H1 (cell line): ENCODE results near the gene SPECC1. TPM values are rescaled to one million over a fixed set of nuclear protein-coding genes. Genes with fewer than 3 reads are reported as not detected.

Experiments used
- CTCF ChIA-PET: fragments of 300-600 bp; sonication (Branson Sonifier 250); formaldehyde crosslinking; loops from one replicate; lab custom pipeline; 2021; ENCODE audit not compliant: partially characterized antibody; lab: Charles Lee
- POLR2A ChIA-PET: fragments of 300-600 bp; sonication (Branson Sonifier 250); formaldehyde crosslinking; loops from one replicate; lab custom pipeline; 2021; ENCODE audit warnings: inconsistent platforms; ENCODE audit not compliant: partially characterized antibody; lab: Charles Lee
- DNase-seq, 2 experiments: peaks; one replicate each; pipeline versions ENCODE4 v3.0.0 to v3.0.0-alpha.2; 2010 to 2022; ENCODE audit warnings: low spot score in 2 of 2, low read depth in 1 of 2, mixed read lengths in 1 of 2
- FAIRE-seq: peaks from 2 replicates; lab custom pipeline; 2011; peaks lifted over from hg19 to GRCh38; lab: Jason Lieb, UNC
- H2AFZ ChIP-seq: 2 replicates; pipeline ENCODE4 v1.8.1; 2012; ENCODE audit warnings: low read length, inconsistent platforms
- H2AK5ac ChIP-seq: 2 replicates; pipeline ENCODE4 v1.6.1; 2013; ENCODE audit warnings: low read depth, low read length
- H2BK120ac ChIP-seq: replicated peaks from 2 replicates; pipeline ENCODE3; 2013; ENCODE audit warnings: low read depth, low read length, inconsistent platforms
- H2BK12ac ChIP-seq: 2 replicates; pipeline ENCODE4 v1.6.1; 2013; ENCODE audit warnings: low read depth, low read length
- H2BK15ac ChIP-seq: 2 replicates; pipeline ENCODE4 v1.6.1; 2013; ENCODE audit warnings: low read length
- H2BK20ac ChIP-seq: 2 replicates; pipeline ENCODE4 v1.6.1; 2013; ENCODE audit warnings: low read length
- H2BK5ac ChIP-seq: 2 replicates; pipeline ENCODE4 v1.6.1; 2013; ENCODE audit warnings: low read depth, low read length
- H3K14ac ChIP-seq: 2 replicates; pipeline ENCODE4 v1.6.1; 2013; ENCODE audit warnings: inconsistent platforms; ENCODE audit not compliant: insufficient read length
- H3K18ac ChIP-seq: 2 replicates; pipeline ENCODE4 v1.6.1; 2013; ENCODE audit warnings: low read length; ENCODE audit errors: extremely low read depth
- H3K23ac ChIP-seq: 2 replicates; pipeline ENCODE4 v1.6.1; 2013; ENCODE audit warnings: inconsistent platforms; ENCODE audit not compliant: insufficient read length
- H3K23me2 ChIP-seq: 2 replicates; pipeline ENCODE4 v1.6.1; 2013; ENCODE audit warnings: low read depth, low read length
- H3K27ac ChIP-seq: 2 replicates; pipeline ENCODE4 v1.6.1; 2011; ENCODE audit warnings: low read depth, low read length, inconsistent platforms
- H3K27me3 ChIP-seq, 4 experiments: replicated peaks in 1 of 4; 1 replicate in 1 of 4; 2 replicates in 3 of 4; pipeline versions ENCODE4 v1.6.1 to v1.8.1; 2011 to 2013; ENCODE audit warnings: low read length in 3 of 4, mild to moderate bottlenecking in 3 of 4, inconsistent platforms in 2 of 4, mixed read lengths in 2 of 4, moderate library complexity in 1 of 4; ENCODE audit not compliant: control insufficient read depth in 3 of 4, insufficient read depth in 3 of 4; ENCODE audit errors: extremely low read depth in 1 of 4
- H3K36me3 ChIP-seq, 4 experiments: 2 replicates each; pipeline versions ENCODE4 v1.6.1 to v1.8.1; 2011 to 2013; ENCODE audit warnings: mild to moderate bottlenecking in 4 of 4, low read length in 3 of 4, moderate library complexity in 2 of 4, control low read depth in 1 of 4, inconsistent platforms in 1 of 4; ENCODE audit not compliant: insufficient read depth in 4 of 4, control insufficient read depth in 2 of 4
- H3K4ac ChIP-seq: replicated peaks from 2 replicates; pipeline ENCODE3; 2013; ENCODE audit warnings: low read length, low read depth, mixed read lengths, inconsistent platforms; ENCODE audit not compliant: insufficient read length
- H3K4me1 ChIP-seq, 4 experiments: replicated peaks in 1 of 4; 1 replicate in 1 of 4; 2 replicates in 3 of 4; pipeline versions ENCODE4 v1.6.1 to v1.8.1; 2011 to 2013; ENCODE audit warnings: low read length in 3 of 4, inconsistent platforms in 2 of 4, mixed read lengths in 1 of 4; ENCODE audit not compliant: insufficient read depth in 4 of 4, control insufficient read depth in 3 of 4
- H3K4me2 ChIP-seq, 2 experiments: 2 replicates each; pipeline versions ENCODE4 v1.6.1 to v1.8.1; 2011 to 2013; ENCODE audit warnings: low read depth in 2 of 2, low read length in 2 of 2, control low read depth in 1 of 2, inconsistent platforms in 1 of 2, mild to moderate bottlenecking in 1 of 2; ENCODE audit not compliant: insufficient read depth in 1 of 2
- H3K4me3 ChIP-seq, 4 experiments: fragments of 200-600, 300-600 bp in 1 of 4; sonication (generic), shearing (Covaris generic), sonication (Bioruptor Twin) in 1 of 4; 2 replicates each; pipeline versions ENCODE4 v1.5.1 to v1.8.1; 2011 to 2016; ENCODE audit warnings: low read length in 4 of 4, low read depth in 3 of 4, control low read depth in 2 of 4, inconsistent platforms in 2 of 4, mild to moderate bottlenecking in 2 of 4, mixed read lengths in 1 of 4, moderate library complexity in 1 of 4; ENCODE audit not compliant: insufficient read depth in 2 of 4; ENCODE audit errors: extremely low read depth in 1 of 4
- H3K56ac ChIP-seq: replicated peaks from 2 replicates; pipeline ENCODE3; 2013; ENCODE audit warnings: low read depth, mild to moderate bottlenecking, mixed read lengths, low read length, inconsistent platforms; ENCODE audit not compliant: insufficient read length
- H3K79me1 ChIP-seq: 2 replicates; pipeline ENCODE4 v1.6.1; 2013; ENCODE audit warnings: low read depth, low read length, control low read depth
- H3K79me2 ChIP-seq, 2 experiments: 2 replicates each; pipeline versions ENCODE4 v1.6.1 to v1.8.1; 2012 to 2013; ENCODE audit warnings: low read length in 2 of 2, mild to moderate bottlenecking in 2 of 2, inconsistent platforms in 1 of 2; ENCODE audit not compliant: insufficient read depth in 2 of 2, control insufficient read depth in 1 of 2
- H3K9ac ChIP-seq, 4 experiments: replicated peaks in 1 of 4; 1 replicate in 1 of 4; 2 replicates in 3 of 4; pipeline versions ENCODE4 v1.6.1 to v1.8.1; 2011 to 2013; ENCODE audit warnings: low read depth in 3 of 4, low read length in 3 of 4, control low read depth in 2 of 4, mild to moderate bottlenecking in 2 of 4, moderate library complexity in 2 of 4, inconsistent platforms in 1 of 4; ENCODE audit errors: extremely low read depth in 1 of 4
- H3K9me3 ChIP-seq, 2 experiments: 2 replicates each; pipeline versions ENCODE4 v1.6.1 to v1.8.1; 2012 to 2013; ENCODE audit warnings: mild to moderate bottlenecking in 2 of 2, moderate library complexity in 2 of 2, control low read depth in 1 of 2, inconsistent platforms in 1 of 2, low read depth in 1 of 2, low read length in 1 of 2, mixed read lengths in 1 of 2; ENCODE audit not compliant: insufficient read depth in 2 of 2
- H4K20me1 ChIP-seq, 2 experiments: replicated peaks in 1 of 2; 2 replicates each; pipeline versions ENCODE3 to v1.8.1; 2011 to 2013; ENCODE audit warnings: inconsistent platforms in 2 of 2, low read length in 2 of 2, mild to moderate bottlenecking in 1 of 2; ENCODE audit not compliant: insufficient read depth in 2 of 2, control insufficient read depth in 1 of 2
- H4K5ac ChIP-seq: 2 replicates; pipeline ENCODE4 v1.6.1; 2013; ENCODE audit warnings: low read length, low read depth, mixed read lengths, inconsistent platforms; ENCODE audit not compliant: insufficient read length
- H4K8ac ChIP-seq: 2 replicates; pipeline ENCODE4 v1.8.0; 2013; ENCODE audit warnings: mild to moderate bottlenecking, moderate library complexity, low read length, inconsistent platforms; ENCODE audit not compliant: insufficient read depth; ENCODE audit errors: extremely low read depth
- H4K91ac ChIP-seq: replicated peaks from 2 replicates; pipeline ENCODE3; 2013; ENCODE audit warnings: low read length, mixed read lengths, inconsistent platforms; ENCODE audit not compliant: insufficient read length
- WGBS, 2 experiments: shearing (Covaris generic) in 1 of 2; methylation state at CpG; one replicate each; pipeline versions ENCODE4 v1.1.6 to v1.1.7; 2013 to 2015; ENCODE audit warnings: low lambda C conversion rate in 2 of 2, mixed read lengths in 2 of 2, inconsistent platforms in 1 of 2, low coverage in 1 of 2, missing lambda C conversion rate in 1 of 2; ENCODE audit not compliant: insufficient replicate concordance in 2 of 2, insufficient coverage in 1 of 2, insufficient read length in 1 of 2; ENCODE audit errors: extremely low coverage in 1 of 2, missing lambda C conversion rate in 1 of 2; 5-methylcytosine and 5-hydroxymethylcytosine counted together
- long read RNA-seq, 2 experiments: library from RNA in 1 of 2; library from capped mRNA in 1 of 2; stranded (forward); transcript quantifications; one replicate each; pipeline ENCODE4 v2.0.0, GENCODE V29; 2021; ENCODE audit warnings: inconsistent platforms in 1 of 2
- polyA minus RNA-seq, 3 experiments: library from RNA; depleted of rRNA, polyadenylated mRNA; stranded (reverse); fragments of >200 nt; gene quantifications; 1 replicate in 2 of 3; 2 replicates in 1 of 3; pipeline ENCODE4 v1.2.3, GENCODE V29; 2011
- polyA plus RNA-seq, 7 experiments: library from polyadenylated mRNA; depleted of rRNA in 3 of 7; stranded (reverse) in 5 of 7; unstranded in 2 of 7; fragments of >200 nt in 5 of 7; fragments of 200-250 nt in 2 of 7; gene quantifications; 1 replicate in 5 of 7; 2 replicates in 1 of 7; 4 replicates in 1 of 7; pipeline versions ENCODE4 v1.2.1 to v1.2.3, GENCODE V29; 2011 to 2013; ENCODE audit warnings: missing spikeins in 2 of 7, mixed read lengths in 2 of 7
- total RNA-seq: library from RNA; stranded (reverse); fragmentation: NEBNext Ultra II Directional; extraction: Animal tissue kit (Norgen Biotek cat#: 25700); gene quantifications from 2 replicates; pipeline ENCODE4 v1.2.1, GENCODE V29; 2021

Gene SPECC1, protein sequence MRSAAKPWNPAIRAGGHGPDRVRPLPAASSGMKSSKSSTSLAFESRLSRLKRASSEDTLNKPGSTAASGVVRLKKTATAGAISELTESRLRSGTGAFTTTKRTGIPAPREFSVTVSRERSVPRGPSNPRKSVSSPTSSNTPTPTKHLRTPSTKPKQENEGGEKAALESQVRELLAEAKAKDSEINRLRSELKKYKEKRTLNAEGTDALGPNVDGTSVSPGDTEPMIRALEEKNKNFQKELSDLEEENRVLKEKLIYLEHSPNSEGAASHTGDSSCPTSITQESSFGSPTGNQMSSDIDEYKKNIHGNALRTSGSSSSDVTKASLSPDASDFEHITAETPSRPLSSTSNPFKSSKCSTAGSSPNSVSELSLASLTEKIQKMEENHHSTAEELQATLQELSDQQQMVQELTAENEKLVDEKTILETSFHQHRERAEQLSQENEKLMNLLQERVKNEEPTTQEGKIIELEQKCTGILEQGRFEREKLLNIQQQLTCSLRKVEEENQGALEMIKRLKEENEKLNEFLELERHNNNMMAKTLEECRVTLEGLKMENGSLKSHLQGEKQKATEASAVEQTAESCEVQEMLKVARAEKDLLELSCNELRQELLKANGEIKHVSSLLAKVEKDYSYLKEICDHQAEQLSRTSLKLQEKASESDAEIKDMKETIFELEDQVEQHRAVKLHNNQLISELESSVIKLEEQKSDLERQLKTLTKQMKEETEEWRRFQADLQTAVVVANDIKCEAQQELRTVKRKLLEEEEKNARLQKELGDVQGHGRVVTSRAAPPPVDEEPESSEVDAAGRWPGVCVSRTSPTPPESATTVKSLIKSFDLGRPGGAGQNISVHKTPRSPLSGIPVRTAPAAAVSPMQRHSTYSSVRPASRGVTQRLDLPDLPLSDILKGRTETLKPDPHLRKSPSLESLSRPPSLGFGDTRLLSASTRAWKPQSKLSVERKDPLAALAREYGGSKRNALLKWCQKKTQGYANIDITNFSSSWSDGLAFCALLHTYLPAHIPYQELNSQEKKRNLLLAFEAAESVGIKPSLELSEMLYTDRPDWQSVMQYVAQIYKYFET
- total RNA-seq (87.9 and 98.7 TPM in 2 replicates), polyA plus RNA-seq (2011; rRNA removed) (27.7 and 35.8 TPM in 2 replicates), polyA minus RNA-seq (2011; rRNA and poly(A)+ RNA removed) (49.4 and 63.8 TPM in 2 replicates)
- 40.8 TPM for polyA plus RNA-seq (2011; cell fraction: cytosol; rRNA removed)
- polyA plus RNA-seq (2011; cell fraction: nucleus; rRNA removed), result 54.5 TPM
- polyA plus RNA-seq (2012, experiment 1 of 2), result 58.8 to 68.1 TPM (median 63.4 TPM) in 4 replicates
- 20.2 TPM for polyA plus RNA-seq (2012, experiment 2 of 2)
- 59.6 TPM for polyA plus RNA-seq (2013, experiment 1 of 2)
- polyA plus RNA-seq (2013, experiment 2 of 2), result 59.8 TPM
- 59.7 TPM for polyA minus RNA-seq (2011; cell fraction: cytosol; rRNA and poly(A)+ RNA removed)
- polyA minus RNA-seq (2011; cell fraction: nucleus; rRNA and poly(A)+ RNA removed), result 190 TPM
- long read RNA-seq, experiment 1, partial matches to known transcripts, result 22 of 24 reads
- long read RNA-seq, experiment 1, other reads (novel, unspliced or antisense), result 2 of 24 reads
- long read RNA-seq, experiment 2, partial matches to known transcripts, result 2 of 2 reads
- long read RNA-seq, experiment 2, other reads (novel, unspliced or antisense), result 0 of 2 reads

DNA sequence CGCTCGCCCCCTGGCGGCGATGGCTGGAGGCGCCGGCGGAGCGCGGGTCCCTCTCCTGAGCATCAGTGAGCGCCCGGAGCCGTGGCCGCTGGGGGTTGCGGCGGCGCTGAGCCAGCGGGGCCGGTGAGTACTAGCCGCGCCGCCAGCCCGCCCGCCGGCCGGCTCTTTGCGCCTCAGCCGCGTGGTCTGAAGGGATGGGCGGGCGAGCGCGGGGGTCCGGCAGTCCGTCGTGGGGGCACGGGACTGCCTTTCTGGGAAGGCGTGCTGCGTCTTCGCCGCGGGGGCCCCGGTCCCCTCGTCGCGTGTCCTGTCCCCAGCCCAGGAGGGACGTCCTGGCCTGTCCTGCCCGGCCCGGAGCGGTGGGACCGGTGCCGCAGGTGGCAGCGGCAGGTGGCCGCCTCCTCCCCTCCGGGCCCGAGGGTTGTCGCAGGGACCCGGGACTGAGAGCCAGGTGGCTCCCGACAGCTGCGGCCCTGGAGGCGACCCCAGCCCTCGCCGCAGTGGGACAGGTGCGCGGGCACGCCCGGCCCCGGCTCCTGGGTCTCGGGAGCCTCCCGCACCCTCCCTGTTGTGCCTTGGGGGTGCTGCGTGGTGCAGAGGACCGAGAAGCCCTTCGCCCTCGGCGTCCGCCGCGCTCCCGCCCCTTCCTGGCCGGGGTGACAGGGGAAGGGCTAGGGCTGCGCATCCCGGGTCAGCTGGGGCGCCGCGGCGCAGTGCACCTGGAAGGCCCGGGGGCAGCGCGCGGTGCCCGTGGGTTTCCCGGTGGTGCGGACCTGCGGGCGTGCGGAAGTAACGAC is at the start of gene SPECC1:
Gene SPECC1 (plus strand): TSS at position 58 of the 797 bp plus-strand sequence. CDS start 87,293 bp downstream, outside the sequence.
- H3K4ac ChIP-seq, result peak within 1 kb of the TSS; percentile 69
- H3K18ac ChIP-seq, result peak within 1 kb of the TSS; percentile 56; the same call in 1 of the 2 replicates
- peak within 1 kb of the TSS; percentile 78; the same call in 1 of the 2 replicates for H2BK5ac ChIP-seq
- H3K79me1 ChIP-seq, result no peaks in the 10 kb centered on the region
- H3K9me3 ChIP-seq, result no peaks in the 10 kb centered on the region
- peak within 1 kb of the TSS; percentile 91 for H4K8ac ChIP-seq
- peak within 1 kb of the TSS; percentile 54 to 88 (median 80) for H3K4me3 ChIP-seq
- H2BK12ac ChIP-seq, result peak within 1 kb of the TSS; percentile 35; the same call in 1 of the 2 replicates
- H3K36me3 ChIP-seq, result no peaks in the 10 kb centered on the region
- WGBS, 2 experiments, result 2% methylated on average over 58 of the region's 96 CpGs; no CpG with 5 or more reads in 1 of the 2 experiments
- H3K23me2 ChIP-seq, result peaks cover 13% of the 10 kb centered on the region; the same call in 1 of the 2 replicates
- H2BK15ac ChIP-seq, result peak within 1 kb of the TSS; percentile 53; the same call in 1 of the 2 replicates
- H4K91ac ChIP-seq, result peak within 1 kb of the TSS; percentile 34
- DNase-seq, result peak; percentile 65 to 99
- no peak within 1 kb of the TSS for H3K23ac ChIP-seq
- no peak within 1 kb of the TSS for H2AK5ac ChIP-seq
- no peaks in the 10 kb centered on the region for H3K79me2 ChIP-seq
- ChIA-PET POLR2A (interaction anchor here (0.6 to 2.3 kb wide), 6 partner anchors 9 to 163 kb away, joined by 3 to 11 read pairs (median 4); partner anchors contain the start of gene AKAP10), CTCF (interaction anchor here (0.6 to 3.5 kb wide), 28 partner anchors 9 to 241 kb away, joined by 3 to 35 read pairs (median 4); partner anchors contain the start of gene AKAP10)
- H3K27ac ChIP-seq, result no peak within 1 kb of the TSS
- peak within 1 kb of the TSS; percentile 99 for H2AFZ ChIP-seq
- peak within 1 kb of the TSS in 2 of 4 experiments; percentile 16 to 41; a peak in 4 of 7 replicates for H3K9ac ChIP-seq
- H2BK20ac ChIP-seq, result no peak within 1 kb of the TSS
- H3K14ac ChIP-seq, result no peak within 1 kb of the TSS
- H4K20me1 ChIP-seq, result no peaks in the 10 kb centered on the region
- H3K4me1 ChIP-seq, result peaks cover 0 to 8% (median 3%) of the 10 kb centered on the region in 4 experiments; a peak in 4 of 7 replicates
- H3K27me3 ChIP-seq, result peaks cover 0 to 3% (median 0%) of the 10 kb centered on the region in 4 experiments; a peak in 1 of 7 replicates
- H4K5ac ChIP-seq, result peak within 1 kb of the TSS; percentile 28
- no peak within 1 kb of the TSS for H2BK120ac ChIP-seq
- no peak for FAIRE-seq
- peak within 1 kb of the TSS; percentile 40 for H3K56ac ChIP-seq
- H3K4me2 ChIP-seq, result peak within 1 kb of the TSS; percentile 78 to 90
